Endothelial cell (in vitro differentiated cells): ENCODE data around the gene UTS2B. TPM values are rescaled to one million over a fixed set of nuclear protein-coding genes. Genes with fewer than 3 reads are reported as not detected.

ENCODE experiments used
- DNase-seq: peaks from one replicate; pipeline ENCODE4 v3.0.0; 2021; ENCODE audit warnings: low spot score
- H3K27ac Mint-ChIP-seq: one replicate; pipeline ENCODE4 v1.8.0; 2021; ENCODE audit warnings: mixed read lengths, inconsistent platforms; ENCODE audit not compliant: unreplicated experiment
- H3K27me3 Mint-ChIP-seq: one replicate; pipeline ENCODE4 v1.8.0; 2021; ENCODE audit warnings: mild to moderate bottlenecking, moderate library complexity, mixed read lengths, inconsistent platforms; ENCODE audit not compliant: unreplicated experiment
- H3K36me3 Mint-ChIP-seq: one replicate; pipeline ENCODE4 v1.8.0; 2021; ENCODE audit warnings: mild to moderate bottlenecking, low read depth, mixed read lengths, inconsistent platforms; ENCODE audit not compliant: unreplicated experiment
- H3K4me1 Mint-ChIP-seq: one replicate; pipeline ENCODE4 v1.8.0; 2021; ENCODE audit warnings: mild to moderate bottlenecking, mixed read lengths, inconsistent platforms; ENCODE audit not compliant: unreplicated experiment
- H3K4me3 Mint-ChIP-seq: one replicate; pipeline ENCODE4 v1.8.0; 2021; ENCODE audit warnings: mild to moderate bottlenecking, mixed read lengths, inconsistent platforms; ENCODE audit not compliant: unreplicated experiment
- H3K9me3 Mint-ChIP-seq: one replicate; pipeline ENCODE4 v1.8.0; 2021; ENCODE audit warnings: mixed read lengths, inconsistent platforms; ENCODE audit not compliant: unreplicated experiment
- total RNA-seq: library from RNA; stranded (reverse); fragmentation: NEBNext Ultra II Directional; extraction: Animal tissue kit (Norgen Biotek cat#: 25700); gene quantifications from one replicate; pipeline ENCODE4 v1.2.1, GENCODE V29; 2021; ENCODE audit not compliant: unreplicated experiment
- TF ChIP-seq, protein P1 (sequence below): fragments of 200-600 bp; sonication (generic); IDR thresholded peaks from one replicate; pipeline ENCODE4 v1.5.0; 2021; ENCODE audit warnings: antibody characterized with exemption; ENCODE audit not compliant: unreplicated experiment

The UTS2B gene
- total RNA-seq, 1 donor from 2014 or later: not detected

DNA sequence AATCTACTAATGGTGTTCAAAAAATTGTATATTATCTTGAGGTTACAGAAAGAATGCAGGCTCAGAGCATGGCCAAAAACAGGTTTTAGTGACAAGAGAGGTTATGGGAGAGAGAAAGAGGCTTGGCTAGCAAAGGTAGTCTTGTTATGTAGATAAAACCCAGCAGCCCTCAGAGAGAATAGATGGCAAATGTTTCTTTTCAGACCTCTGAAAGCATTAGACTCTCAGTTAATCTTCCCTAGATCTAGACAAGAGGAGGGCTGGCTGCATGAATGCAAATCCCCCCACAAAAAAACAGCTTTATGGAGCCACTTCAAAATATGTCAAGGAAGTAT is 69.1 kb downstream of the UTS2B start:
- H3K27me3 Mint-ChIP-seq: no peaks in the 10 kb centered on the region
- DNase-seq: no peak
- H3K36me3 Mint-ChIP-seq: no peaks in the 10 kb centered on the region
- no peaks in the 10 kb centered on the region for H3K9me3 Mint-ChIP-seq
- no peak overlapping the region for H3K27ac Mint-ChIP-seq
- no peak overlapping the region for H3K4me3 Mint-ChIP-seq
- H3K4me1 Mint-ChIP-seq: peaks cover 5% of the 10 kb centered on the region
- TF ChIP-seq, protein P1, sequence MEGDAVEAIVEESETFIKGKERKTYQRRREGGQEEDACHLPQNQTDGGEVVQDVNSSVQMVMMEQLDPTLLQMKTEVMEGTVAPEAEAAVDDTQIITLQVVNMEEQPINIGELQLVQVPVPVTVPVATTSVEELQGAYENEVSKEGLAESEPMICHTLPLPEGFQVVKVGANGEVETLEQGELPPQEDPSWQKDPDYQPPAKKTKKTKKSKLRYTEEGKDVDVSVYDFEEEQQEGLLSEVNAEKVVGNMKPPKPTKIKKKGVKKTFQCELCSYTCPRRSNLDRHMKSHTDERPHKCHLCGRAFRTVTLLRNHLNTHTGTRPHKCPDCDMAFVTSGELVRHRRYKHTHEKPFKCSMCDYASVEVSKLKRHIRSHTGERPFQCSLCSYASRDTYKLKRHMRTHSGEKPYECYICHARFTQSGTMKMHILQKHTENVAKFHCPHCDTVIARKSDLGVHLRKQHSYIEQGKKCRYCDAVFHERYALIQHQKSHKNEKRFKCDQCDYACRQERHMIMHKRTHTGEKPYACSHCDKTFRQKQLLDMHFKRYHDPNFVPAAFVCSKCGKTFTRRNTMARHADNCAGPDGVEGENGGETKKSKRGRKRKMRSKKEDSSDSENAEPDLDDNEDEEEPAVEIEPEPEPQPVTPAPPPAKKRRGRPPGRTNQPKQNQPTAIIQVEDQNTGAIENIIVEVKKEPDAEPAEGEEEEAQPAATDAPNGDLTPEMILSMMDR: no peak

DNA sequence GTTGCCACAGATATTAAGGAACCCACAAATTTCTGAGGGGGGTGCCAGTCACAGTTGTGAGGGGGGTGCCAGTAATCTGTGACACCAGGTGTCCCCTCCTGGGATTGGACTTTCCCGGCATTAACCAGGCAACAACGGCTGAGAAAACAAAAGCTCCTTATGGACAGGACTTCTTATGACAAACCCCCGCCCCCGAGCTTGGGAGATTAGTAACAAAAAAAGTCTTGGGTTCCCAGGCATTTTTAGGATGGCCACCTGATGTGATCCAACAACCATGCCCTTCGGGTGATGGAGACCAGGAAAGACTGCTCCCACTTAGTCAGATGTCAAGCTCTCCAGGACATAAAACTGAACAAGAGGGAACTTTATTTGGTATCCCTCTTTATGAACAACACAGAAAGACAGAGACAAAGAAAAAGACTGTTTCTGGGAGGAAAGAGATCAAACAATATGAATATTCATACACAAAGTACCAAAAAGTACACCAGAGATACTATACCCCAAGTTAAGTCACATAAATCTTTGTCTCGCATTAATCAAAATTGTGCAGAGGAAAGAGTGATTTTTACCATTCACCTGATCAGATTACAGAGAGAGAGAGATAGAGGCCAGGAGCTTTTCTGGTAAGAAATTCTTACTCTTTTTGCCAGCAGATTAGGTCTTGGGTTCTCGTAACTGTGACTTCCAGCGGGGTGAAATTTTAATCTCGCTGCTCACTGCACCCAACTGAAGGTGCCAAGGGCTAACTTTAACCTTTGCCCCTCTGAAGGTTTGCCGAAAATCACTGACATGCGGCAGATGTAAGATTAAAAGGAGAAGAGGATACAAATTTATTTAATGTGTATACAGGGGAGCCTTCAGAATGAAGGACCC is 69.7 kb downstream of the UTS2B start:
- H3K4me1 Mint-ChIP-seq: peaks cover 5% of the 10 kb centered on the region
- H3K4me3 Mint-ChIP-seq: no peak overlapping the region
- no peak for DNase-seq
- H3K27me3 Mint-ChIP-seq: no peaks in the 10 kb centered on the region
- TF ChIP-seq, protein P1: no peak
- no peaks in the 10 kb centered on the region for H3K36me3 Mint-ChIP-seq
- H3K9me3 Mint-ChIP-seq: no peaks in the 10 kb centered on the region
- no peak overlapping the region for H3K27ac Mint-ChIP-seq

DNA sequence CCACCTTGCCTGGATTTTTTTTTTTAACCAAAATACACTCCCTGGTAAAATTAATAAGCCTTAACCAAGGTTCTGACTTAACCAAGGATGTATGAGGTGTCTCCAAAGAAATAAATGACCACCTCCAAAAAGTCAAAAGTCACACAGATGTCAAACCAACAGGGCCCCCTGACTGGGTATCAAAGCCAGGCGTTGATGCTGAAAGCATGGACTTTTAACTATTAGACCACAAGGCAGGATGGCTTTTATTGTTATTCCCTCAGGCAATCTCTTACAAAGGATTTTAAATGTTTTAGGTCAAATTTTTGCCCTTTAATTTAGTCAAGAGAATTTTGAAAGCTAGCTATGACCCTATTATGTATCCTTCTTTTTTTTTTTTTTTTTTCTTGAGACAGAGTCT is 70.8 kb downstream of the UTS2B start:
- TF ChIP-seq, protein P1: no peak
- Mint-ChIP-seq H3K9me3 (no peaks in the 10 kb centered on the region), H3K27ac (no peak overlapping the region), H3K4me1 (peaks cover 9% of the 10 kb centered on the region), H3K36me3 (no peaks in the 10 kb centered on the region), H3K4me3 (no peak overlapping the region), H3K27me3 (no peaks in the 10 kb centered on the region)
- DNase-seq: no peak

DNA sequence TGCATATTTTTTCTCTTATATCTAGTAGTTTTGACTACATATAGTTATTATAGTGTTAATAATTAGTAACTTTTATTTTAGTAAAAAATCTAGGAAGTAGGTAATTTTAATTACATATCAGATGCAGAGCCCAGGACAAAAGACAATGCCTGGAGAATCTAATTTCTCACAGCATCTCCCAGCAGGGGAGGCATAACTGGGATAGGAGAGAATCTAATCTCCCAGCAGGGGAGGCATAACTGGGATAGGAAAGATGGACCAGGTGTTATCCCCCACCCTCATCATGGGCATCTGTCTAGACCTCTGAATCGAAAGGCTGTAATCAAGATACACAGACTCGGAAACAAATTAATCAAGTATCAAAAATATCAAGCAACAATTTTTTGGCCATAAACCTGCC is 73.0 kb downstream of the UTS2B start:
- no peaks in the 10 kb centered on the region for H3K36me3 Mint-ChIP-seq
- peaks cover 9% of the 10 kb centered on the region for H3K4me1 Mint-ChIP-seq
- TF ChIP-seq, protein P1: no peak
- no peak overlapping the region for H3K27ac Mint-ChIP-seq
- H3K9me3 Mint-ChIP-seq: no peaks in the 10 kb centered on the region
- H3K27me3 Mint-ChIP-seq: no peaks in the 10 kb centered on the region
- H3K4me3 Mint-ChIP-seq: no peak overlapping the region
- DNase-seq: no peak

DNA sequence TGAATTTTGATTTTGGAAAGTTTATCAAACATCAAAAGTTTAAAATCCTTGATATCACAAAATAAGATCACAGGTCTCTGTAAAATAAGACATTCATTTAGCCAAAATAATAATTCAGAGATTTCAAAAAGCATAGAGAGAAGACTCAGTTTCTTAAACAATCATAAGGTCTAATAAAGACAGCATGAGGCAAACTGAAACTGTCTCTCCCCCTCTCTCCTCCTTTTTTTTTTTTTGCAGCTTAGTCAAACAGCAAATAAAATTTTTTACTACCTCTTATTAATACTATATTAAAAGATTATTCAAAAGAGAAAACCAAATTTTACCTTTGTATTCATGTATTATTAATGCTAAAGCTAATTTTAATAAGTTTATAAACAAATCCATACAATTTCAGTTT is 73.9 kb downstream of the UTS2B start:
- no peaks in the 10 kb centered on the region for H3K36me3 Mint-ChIP-seq
- H3K27ac Mint-ChIP-seq: no peak overlapping the region
- DNase-seq: no peak
- no peaks in the 10 kb centered on the region for H3K27me3 Mint-ChIP-seq
- H3K4me1 Mint-ChIP-seq: peaks cover 9% of the 10 kb centered on the region
- H3K9me3 Mint-ChIP-seq: no peaks in the 10 kb centered on the region
- H3K4me3 Mint-ChIP-seq: no peak overlapping the region
- TF ChIP-seq, protein P1: no peak
